ENCODE results near the gene GPATCH8.
"Not testable (repeated sequence)": the region's sequence is repeated elsewhere in the genome, so short reads cannot be mapped to it uniquely, and the experiment has no call there.

GPATCH8 gene

DNA sequence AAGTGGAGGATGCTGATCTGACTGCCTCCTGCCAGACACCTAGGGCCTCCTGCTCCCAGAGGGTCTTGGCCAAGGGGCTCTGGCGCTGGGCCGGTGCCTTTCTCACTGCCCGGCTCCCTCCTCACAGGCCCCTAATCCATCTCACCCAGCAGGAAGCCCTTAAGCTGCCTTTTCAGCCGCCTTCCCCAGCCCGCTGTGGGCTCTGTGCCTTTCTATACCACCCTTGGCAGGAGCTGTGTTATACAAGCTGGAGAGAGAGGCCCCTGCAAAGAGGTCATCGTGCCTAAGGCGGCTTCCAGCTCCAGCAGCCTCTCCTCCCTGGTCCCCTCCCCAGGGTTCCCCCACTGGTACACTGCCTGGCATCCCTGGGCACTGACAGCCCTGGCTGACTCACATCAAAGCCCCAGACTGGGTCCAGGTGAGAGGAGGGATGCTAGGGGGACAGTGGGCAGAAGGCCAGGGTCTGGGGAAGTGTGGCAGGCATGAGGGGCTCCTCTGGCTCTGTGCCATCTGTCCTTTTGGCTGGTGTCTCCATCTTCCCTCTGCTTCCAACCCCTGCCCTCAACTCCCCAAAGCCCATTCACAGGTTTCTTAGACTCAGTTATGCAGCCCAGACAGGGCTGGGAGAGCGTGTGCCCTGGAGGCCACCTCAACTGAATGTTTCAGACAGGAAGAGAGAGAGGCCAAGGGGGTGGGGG lies 38.8 kb upstream of the GPATCH8 start:
- 2 to 5% methylated on average over 8 of the region's 8 CpGs for WGBS, 2 experiments
- Histone ChIP-seq H3K36me3 (ENCODE audit: control insufficient read depth, insufficient read depth, low read length) (no peaks in the 10 kb centered on the region), H3K4me1 (ENCODE audit: control insufficient read depth, insufficient read depth, low read length) (peaks cover 68% of the 10 kb centered on the region), H3K9me3 (ENCODE audit: control insufficient read depth, low read length) (no peaks in the 10 kb centered on the region), H3K27me3 (ENCODE audit: control insufficient read depth, insufficient read depth, low read length, poor library complexity, severe bottlenecking) (peaks cover 16% of the 10 kb centered on the region), H3K4me3 (ENCODE audit: insufficient read depth, low read depth, low read length) (no peak overlapping the region), H3K27ac (ENCODE audit: insufficient read depth, low read depth, low read length, poor library complexity, severe bottlenecking) (peak overlapping the region; percentile 30)

DNA sequence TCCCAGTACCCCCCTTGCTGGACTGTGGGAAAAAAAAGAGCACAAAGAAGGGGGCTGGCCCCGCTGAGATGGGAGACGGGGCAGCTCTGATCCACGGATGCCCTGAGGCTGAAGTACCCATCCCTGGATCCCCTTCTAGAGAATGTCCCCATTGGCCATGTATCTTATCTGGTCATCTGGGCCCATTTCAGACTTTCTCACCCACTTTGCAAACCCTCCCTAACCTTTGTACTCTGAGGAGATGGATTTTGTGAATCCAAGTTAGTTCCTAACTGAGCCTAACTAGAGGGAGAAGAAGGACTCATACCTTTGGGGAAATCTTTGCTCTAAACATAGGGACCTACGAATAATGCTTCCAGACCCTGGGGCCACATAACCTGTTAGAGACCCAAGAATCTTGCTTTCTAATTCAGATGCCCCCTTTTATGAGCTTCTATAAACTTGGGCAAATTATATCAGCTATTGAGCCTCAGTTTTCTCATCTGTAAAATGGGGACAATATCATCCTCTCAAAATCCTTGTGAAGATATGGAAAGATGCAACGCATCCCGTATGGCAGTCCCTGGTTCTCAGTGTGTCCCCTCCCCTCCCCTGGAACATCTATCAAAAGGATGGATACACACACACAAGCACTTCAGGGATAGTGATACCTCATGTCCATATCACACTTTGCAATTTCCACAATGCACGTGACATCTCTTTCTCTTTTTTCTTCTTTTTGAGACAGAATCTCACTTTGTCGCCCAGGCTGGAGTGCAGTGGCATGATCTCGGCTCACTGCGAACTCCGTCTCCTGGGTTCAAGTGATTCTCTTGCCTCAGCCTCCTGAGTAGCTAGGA lies 37.3 kb upstream of the GPATCH8 start:
- Histone ChIP-seq H3K27me3 (ENCODE audit: control insufficient read depth, insufficient read depth, low read length, poor library complexity, severe bottlenecking) (peaks cover 16% of the 10 kb centered on the region), H3K4me3 (ENCODE audit: insufficient read depth, low read depth, low read length) (no peak overlapping the region), H3K27ac (ENCODE audit: insufficient read depth, low read depth, low read length, poor library complexity, severe bottlenecking) (peak overlapping the region; percentile 65), H3K36me3 (ENCODE audit: control insufficient read depth, insufficient read depth, low read length) (no peaks in the 10 kb centered on the region), H3K4me1 (ENCODE audit: control insufficient read depth, insufficient read depth, low read length) (peaks cover 71% of the 10 kb centered on the region), H3K9me3 (ENCODE audit: control insufficient read depth, low read length) (no peaks in the 10 kb centered on the region)
- 44 to 49% methylated on average over 11 of the region's 11 CpGs for WGBS, 2 experiments

DNA sequence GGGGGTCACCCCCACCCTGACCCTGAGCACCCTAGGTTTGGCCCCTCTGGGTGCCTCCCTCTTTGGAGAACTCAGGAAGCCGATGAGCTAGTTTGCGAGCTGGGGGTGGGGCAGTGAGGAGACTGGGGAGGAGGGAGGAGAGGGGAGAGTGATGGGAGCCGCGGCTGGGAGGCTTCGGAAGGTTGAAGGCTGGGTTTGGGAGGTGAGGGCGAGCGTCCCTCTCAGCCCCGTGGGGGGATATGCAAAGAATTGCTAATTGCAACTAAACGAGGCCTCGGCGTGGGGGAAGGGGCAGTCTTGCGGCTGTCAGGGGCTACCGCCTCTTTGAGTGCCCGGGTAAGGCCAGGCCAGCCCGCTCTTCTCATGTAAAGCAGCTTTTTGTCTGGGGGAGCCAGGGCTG lies 36.5 kb upstream of the GPATCH8 start:
- Histone ChIP-seq H3K9me3 (ENCODE audit: control insufficient read depth, low read length) (no peaks in the 10 kb centered on the region), H3K36me3 (ENCODE audit: control insufficient read depth, insufficient read depth, low read length) (no peaks in the 10 kb centered on the region), H3K4me1 (ENCODE audit: control insufficient read depth, insufficient read depth, low read length) (peaks cover 64% of the 10 kb centered on the region), H3K27me3 (ENCODE audit: control insufficient read depth, insufficient read depth, low read length, poor library complexity, severe bottlenecking) (peaks cover 16% of the 10 kb centered on the region), H3K4me3 (ENCODE audit: insufficient read depth, low read depth, low read length) (no peak overlapping the region), H3K27ac (ENCODE audit: insufficient read depth, low read depth, low read length, poor library complexity, severe bottlenecking) (peak overlapping the region; percentile 65)
- WGBS, 2 experiments, result 1% methylated on average over 15 of the region's 15 CpGs

DNA sequence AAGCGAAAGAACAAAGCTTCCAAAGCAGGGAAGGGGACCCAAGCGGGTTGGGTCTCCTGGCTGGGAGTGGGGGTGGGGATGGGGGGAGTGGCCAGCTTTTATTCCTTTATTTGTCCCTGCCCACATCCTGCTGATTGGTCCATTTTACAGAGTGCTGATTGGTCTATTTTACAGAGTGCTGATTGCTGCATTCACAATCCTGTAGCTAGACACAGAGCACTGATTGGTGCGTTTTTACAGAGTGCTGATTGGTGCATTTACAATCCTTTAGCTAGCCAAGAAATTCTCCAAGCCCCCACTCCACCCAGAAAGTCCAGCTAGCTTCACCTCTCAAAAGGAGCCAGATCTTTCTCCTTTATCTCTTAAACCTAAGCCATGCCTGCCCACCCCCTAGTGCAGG lies 34.7 kb upstream of the GPATCH8 start:
- not testable (repeated sequence) for H3K36me3 ChIP-seq (ENCODE audit: control insufficient read depth, insufficient read depth, low read length); H3K4me3 ChIP-seq (ENCODE audit: insufficient read depth, low read depth, low read length); H3K9me3 ChIP-seq (ENCODE audit: control insufficient read depth, low read length); H3K27ac ChIP-seq (ENCODE audit: insufficient read depth, low read depth, low read length, poor library complexity, severe bottlenecking)
- 93 to 97% methylated on average over 3 of the region's 3 CpGs for WGBS, 2 experiments
- H3K4me1 ChIP-seq (ENCODE audit: control insufficient read depth, insufficient read depth, low read length), result peaks cover 52% of the 10 kb centered on the region
- H3K27me3 ChIP-seq (ENCODE audit: control insufficient read depth, insufficient read depth, low read length, poor library complexity, severe bottlenecking), result peaks cover 16% of the 10 kb centered on the region

DNA sequence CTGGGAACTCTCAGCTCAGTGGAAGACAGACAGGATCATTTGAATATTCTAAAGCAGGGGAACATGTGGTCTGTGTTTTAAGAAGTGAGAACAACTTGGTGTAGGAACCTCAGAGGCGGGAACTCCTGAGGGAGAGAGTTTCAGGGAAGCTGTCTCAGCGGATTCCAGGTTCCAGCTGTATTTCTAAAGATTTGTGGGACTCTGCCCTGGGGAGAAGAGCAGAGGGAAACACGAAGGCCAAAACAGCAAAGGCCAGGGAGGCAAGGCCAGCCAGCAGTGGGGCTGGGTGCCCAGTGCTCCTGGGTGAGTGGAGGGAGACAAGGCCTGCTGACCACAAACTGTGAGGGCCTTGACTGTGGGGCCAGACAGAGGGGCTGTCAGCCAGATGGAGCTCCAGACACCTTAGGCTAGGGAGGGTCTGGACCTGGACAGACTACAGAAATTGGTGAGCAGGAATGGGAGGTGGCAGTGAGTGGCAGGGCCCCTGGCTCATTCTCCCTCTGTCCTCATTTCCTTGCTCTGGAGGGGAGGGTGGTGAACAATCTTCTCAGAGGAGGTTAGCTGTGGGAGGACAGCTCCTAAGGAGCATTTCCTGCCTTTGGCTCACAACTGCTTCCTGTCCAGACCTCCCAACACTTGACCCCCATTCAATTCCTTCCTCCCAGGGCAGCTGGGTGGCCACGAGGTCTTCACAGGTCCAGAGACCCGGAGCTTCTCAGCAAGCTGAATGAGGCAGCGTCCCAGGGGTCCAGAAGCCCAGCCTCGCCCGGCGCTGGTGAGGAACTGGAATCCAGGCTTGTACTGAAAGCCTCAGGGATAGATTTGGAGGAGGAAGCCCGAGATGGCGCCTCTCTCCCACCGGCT lies 33.1 kb upstream of the GPATCH8 start:
- no peak overlapping the region for H3K4me3 ChIP-seq (ENCODE audit: insufficient read depth, low read depth, low read length)
- no peaks in the 10 kb centered on the region for H3K9me3 ChIP-seq (ENCODE audit: control insufficient read depth, low read length)
- 63 to 65% methylated on average over 12 of the region's 12 CpGs for WGBS, 2 experiments
- H3K4me1 ChIP-seq (ENCODE audit: control insufficient read depth, insufficient read depth, low read length), result peaks cover 36% of the 10 kb centered on the region
- H3K36me3 ChIP-seq (ENCODE audit: control insufficient read depth, insufficient read depth, low read length), result no peaks in the 10 kb centered on the region
- H3K27ac ChIP-seq (ENCODE audit: insufficient read depth, low read depth, low read length, poor library complexity, severe bottlenecking), result no peak overlapping the region
- peaks cover 13% of the 10 kb centered on the region for H3K27me3 ChIP-seq (ENCODE audit: control insufficient read depth, insufficient read depth, low read length, poor library complexity, severe bottlenecking)

DNA sequence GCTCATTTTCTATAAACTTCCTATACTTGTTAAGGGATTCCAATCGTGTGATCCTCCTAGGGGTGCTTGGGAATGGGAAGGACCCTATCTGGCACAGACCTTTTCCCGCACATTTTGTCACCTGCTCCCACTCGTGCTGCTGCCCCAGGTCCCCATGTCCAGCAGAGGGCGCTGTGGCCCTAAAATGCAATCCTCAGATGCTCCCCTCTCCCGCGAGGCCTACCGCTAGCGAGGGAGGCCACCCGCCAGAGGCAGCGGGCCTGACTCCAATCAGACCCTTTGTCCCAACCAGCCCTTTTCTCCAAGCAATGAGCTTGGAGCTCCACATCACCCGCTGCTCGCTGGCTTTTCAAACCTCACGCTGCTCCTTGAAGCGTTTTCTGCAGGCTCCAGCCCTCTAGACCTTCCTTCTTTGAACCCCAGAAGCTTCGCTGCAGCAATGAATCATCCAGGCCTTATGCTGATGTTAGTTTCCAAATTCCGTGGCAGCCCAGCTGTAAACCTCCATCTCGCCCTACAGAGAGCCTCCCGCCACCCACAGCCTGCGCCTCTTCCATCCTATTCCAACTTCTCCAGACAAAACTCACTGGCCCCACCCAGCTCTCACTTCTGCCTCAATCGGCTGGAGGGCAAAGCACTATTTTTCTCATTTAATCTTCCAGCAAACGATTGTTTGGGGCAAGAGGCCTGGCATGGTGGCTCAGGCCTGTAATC lies 30.5 kb upstream of the GPATCH8 start:
- H3K4me3 ChIP-seq (ENCODE audit: insufficient read depth, low read depth, low read length), result no peak overlapping the region
- 19 to 20% methylated on average over 21 of the region's 21 CpGs for WGBS, 2 experiments
- no peaks in the 10 kb centered on the region for H3K36me3 ChIP-seq (ENCODE audit: control insufficient read depth, insufficient read depth, low read length)
- peak overlapping the region; percentile 79 for H3K27ac ChIP-seq (ENCODE audit: insufficient read depth, low read depth, low read length, poor library complexity, severe bottlenecking)
- no peaks in the 10 kb centered on the region for H3K27me3 ChIP-seq (ENCODE audit: control insufficient read depth, insufficient read depth, low read length, poor library complexity, severe bottlenecking)
- H3K4me1 ChIP-seq (ENCODE audit: control insufficient read depth, insufficient read depth, low read length), result peaks cover 16% of the 10 kb centered on the region
- no peaks in the 10 kb centered on the region for H3K9me3 ChIP-seq (ENCODE audit: control insufficient read depth, low read length)

DNA sequence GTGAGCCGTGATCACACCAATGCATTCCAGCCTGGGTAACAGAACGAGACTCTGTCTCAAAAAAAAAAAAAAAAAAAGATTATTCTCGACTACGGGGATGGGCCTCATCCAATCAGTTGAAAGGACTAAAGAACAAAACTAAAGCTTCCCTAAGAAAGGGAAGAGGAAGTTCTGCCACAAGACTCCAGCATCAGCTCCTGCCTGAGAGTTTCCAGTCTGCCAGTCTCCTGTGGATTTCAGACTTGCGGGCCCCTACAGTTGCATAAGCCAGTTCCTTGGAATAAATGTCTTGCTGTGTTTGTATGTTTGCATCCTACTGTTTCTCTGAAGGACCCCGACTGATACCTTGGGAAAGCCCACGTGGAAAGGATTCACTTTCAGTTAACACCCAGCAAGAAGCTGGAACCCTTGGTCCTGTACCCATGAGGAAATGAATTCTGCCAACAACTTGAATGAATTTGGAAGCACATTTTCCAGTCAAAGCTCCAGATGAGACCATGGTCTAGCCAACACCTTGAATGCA lies 27.8 kb upstream of the GPATCH8 start:
- 85 to 90% methylated on average over 7 of the region's 7 CpGs for WGBS, 2 experiments
- peaks cover 5% of the 10 kb centered on the region for H3K4me1 ChIP-seq (ENCODE audit: control insufficient read depth, insufficient read depth, low read length)

DNA sequence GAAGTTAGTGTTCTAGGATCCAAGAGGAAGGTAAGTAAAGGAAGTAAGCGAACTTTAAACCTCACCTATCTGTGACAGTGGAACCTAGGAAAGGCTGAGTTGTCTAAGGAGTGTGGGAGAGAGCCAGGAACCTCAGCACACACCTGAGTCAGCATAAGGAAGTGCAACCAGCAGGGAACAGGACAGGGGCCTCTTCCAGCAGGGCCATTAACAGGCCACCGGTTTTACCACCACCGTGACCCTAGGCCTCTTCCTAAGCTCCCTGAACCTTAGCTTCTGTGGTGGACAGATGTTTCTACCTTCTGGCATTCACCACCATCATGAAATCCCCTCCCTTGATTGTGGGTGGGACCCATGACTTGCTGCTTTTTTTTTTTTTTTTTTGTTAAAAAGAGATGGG lies 26.7 kb upstream of the GPATCH8 start:
- Histone ChIP-seq H3K27ac (ENCODE audit: insufficient read depth, low read depth, low read length, poor library complexity, severe bottlenecking) (no peak overlapping the region), H3K9me3 (ENCODE audit: control insufficient read depth, low read length) (no peaks in the 10 kb centered on the region), H3K36me3 (ENCODE audit: control insufficient read depth, insufficient read depth, low read length) (no peaks in the 10 kb centered on the region), H3K4me1 (ENCODE audit: control insufficient read depth, insufficient read depth, low read length) (peaks cover 5% of the 10 kb centered on the region), H3K4me3 (ENCODE audit: insufficient read depth, low read depth, low read length) (no peak overlapping the region), H3K27me3 (ENCODE audit: control insufficient read depth, insufficient read depth, low read length, poor library complexity, severe bottlenecking) (no peaks in the 10 kb centered on the region)
- WGBS, 2 experiments, result 79 to 82% methylated on average over 3 of the region's 3 CpGs

More for the DNA sequence above, 27.8 kb upstream of the GPATCH8 start:
- H3K9me3 ChIP-seq (ENCODE audit: control insufficient read depth, low read length), result no peaks in the 10 kb centered on the region
- H3K27ac ChIP-seq (ENCODE audit: insufficient read depth, low read depth, low read length, poor library complexity, severe bottlenecking), result no peak overlapping the region
- H3K27me3 ChIP-seq (ENCODE audit: control insufficient read depth, insufficient read depth, low read length, poor library complexity, severe bottlenecking), result no peaks in the 10 kb centered on the region
- H3K36me3 ChIP-seq (ENCODE audit: control insufficient read depth, insufficient read depth, low read length), result no peaks in the 10 kb centered on the region
- H3K4me3 ChIP-seq (ENCODE audit: insufficient read depth, low read depth, low read length), result no peak overlapping the region

DNA sequence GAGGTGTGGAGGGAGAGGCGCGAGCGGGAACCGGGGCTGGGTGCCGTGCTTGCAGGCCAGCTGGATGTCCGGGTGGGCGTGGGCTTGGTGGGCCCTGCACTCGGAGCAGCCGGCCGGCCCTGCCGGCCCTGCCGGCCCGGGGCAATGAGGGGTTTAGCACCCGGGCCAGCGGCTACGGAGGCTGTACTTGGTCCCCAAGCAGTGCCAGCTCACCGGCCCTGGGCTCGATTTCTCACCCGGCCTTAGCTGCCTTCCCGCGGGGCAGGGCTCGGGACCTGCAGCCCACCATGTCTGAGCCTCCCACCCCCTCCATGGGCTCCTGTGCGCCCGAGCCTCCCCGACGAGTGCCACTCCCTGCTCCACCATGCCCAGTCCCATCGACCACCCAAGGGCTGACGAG lies 24.7 kb upstream of the GPATCH8 start:
- no peaks in the 10 kb centered on the region for H3K4me1 ChIP-seq (ENCODE audit: control insufficient read depth, insufficient read depth, low read length)
- WGBS, 2 experiments, result 94 to 97% methylated on average over 28 of the region's 28 CpGs

More for the DNA sequence above, 24.7 kb upstream of the GPATCH8 start:
- Histone ChIP-seq H3K36me3 (ENCODE audit: control insufficient read depth, insufficient read depth, low read length) (no peaks in the 10 kb centered on the region), H3K27ac (ENCODE audit: insufficient read depth, low read depth, low read length, poor library complexity, severe bottlenecking) (no peak overlapping the region), H3K9me3 (ENCODE audit: control insufficient read depth, low read length) (no peaks in the 10 kb centered on the region), H3K4me3 (ENCODE audit: insufficient read depth, low read depth, low read length) (no peak overlapping the region), H3K27me3 (ENCODE audit: control insufficient read depth, insufficient read depth, low read length, poor library complexity, severe bottlenecking) (no peaks in the 10 kb centered on the region)

Data from ectodermal cell (in vitro differentiated cells).